HG02884 (cell line): ENCODE data around the gene APC2.
"Not testable (repeated sequence)": the region's sequence is repeated elsewhere in the genome, so short reads cannot be mapped to it uniquely, and the experiment has no call there.

ENCODE experiments used
- ATAC-seq: cut with Tn5 transposase; IDR thresholded peaks from one replicate; pipeline ENCODE4 v1.9.1; 2021; ENCODE audit warnings: mild to moderate bottlenecking, moderate library complexity; ENCODE audit not compliant: unreplicated experiment

Gene APC2

GRCh38 chr19:1412323-1412923 lies 37.5 kb upstream of the APC2 start:
- ATAC-seq, result no peak

GRCh38 chr19:1412995-1413800 lies 36.7 kb upstream of the APC2 start:
- no peak for ATAC-seq

- ATAC-seq, result no peak
Observed at GRCh38 chr19:1416014-1416841, 33.7 kb upstream of the APC2 start.

GRCh38 chr19:1417145-1417544 lies 32.8 kb upstream of the APC2 start:
- ATAC-seq, result no peak

DNA sequence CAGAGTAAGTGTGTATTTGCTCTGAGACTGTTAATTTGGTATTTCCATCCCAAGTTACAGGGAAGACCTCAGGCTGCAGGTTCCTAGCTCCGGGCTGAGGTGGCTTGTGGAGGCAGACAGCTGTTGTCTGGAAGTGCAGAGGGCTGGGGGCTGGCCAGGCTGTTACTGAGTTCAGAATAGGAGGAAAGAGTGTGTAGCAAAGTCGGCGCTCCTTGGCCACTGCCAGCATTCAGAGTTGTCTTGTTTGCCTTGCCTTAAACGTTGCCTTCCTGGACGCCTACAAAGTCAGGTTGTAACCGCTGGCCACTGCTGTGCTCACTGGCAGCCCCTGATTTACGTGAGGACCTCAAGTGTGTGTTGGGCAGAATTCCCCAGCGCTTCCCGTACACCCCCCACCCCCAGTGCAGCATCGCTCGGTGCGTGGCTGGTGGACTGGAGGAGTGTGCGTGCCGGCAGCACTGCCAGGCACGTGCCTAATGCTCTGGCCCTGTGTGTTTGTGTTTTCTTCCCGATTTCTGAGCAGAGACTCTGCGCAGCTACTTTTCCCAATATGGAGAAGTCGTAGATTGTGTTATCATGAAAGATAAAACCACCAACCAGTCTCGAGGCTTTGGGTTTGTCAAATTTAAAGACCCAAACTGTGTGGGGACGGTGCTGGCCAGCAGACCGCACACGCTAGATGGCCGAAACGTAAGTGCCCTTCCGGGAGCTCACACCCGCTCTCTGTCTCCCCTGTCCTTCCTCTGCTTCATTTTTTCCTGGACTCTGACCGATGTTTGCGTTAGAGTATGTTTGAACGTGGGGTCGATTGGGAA lies 32.0 kb upstream of the APC2 start:
- no peak for ATAC-seq

GRCh38 chr19:1418496-1418775 lies 31.5 kb upstream of the APC2 start:
- ATAC-seq, result no peak

- ATAC-seq, result no peak
Observed at GRCh38 chr19:1418951-1419738, 30.8 kb upstream of the APC2 start.

DNA sequence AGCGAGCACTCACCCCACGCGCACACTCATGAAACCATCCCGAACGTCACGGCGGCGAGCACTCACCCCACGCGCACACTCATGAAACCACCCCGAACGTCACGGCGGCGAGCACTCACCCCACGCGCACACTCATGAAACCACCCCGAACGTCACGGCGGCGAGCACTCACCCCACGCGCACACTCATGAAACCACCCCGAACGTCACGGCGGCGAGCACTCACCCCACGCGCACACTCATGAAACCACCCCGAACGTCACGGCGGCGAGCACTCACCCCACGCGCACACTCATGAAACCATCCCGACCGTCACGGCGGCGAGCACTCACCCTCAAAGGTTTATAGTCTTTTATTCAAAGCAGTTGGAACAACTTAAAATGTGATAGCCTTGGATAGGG lies 29.8 kb upstream of the APC2 start:
- not testable (repeated sequence) for ATAC-seq

DNA sequence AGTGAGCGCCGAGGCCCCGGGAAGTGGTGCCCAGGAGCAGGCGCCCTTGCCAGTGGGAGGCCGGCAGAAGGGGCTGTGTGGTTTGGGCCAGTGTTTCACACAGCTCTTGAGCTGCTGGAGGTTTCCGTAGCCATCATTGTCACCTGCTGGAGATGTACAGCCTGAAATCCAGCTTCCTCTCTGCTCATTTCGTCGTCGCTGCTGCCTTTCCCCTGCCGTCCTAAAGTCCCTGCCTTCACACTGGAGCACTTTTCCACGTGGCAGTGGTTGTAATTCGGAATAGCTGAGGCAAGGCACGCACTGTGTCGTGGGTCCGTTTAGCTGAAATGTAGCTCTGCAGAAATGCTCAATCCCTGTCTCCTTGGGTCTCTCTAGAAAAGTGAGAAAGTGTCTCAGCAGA lies 29.3 kb upstream of the APC2 start:
- no peak for ATAC-seq

DNA sequence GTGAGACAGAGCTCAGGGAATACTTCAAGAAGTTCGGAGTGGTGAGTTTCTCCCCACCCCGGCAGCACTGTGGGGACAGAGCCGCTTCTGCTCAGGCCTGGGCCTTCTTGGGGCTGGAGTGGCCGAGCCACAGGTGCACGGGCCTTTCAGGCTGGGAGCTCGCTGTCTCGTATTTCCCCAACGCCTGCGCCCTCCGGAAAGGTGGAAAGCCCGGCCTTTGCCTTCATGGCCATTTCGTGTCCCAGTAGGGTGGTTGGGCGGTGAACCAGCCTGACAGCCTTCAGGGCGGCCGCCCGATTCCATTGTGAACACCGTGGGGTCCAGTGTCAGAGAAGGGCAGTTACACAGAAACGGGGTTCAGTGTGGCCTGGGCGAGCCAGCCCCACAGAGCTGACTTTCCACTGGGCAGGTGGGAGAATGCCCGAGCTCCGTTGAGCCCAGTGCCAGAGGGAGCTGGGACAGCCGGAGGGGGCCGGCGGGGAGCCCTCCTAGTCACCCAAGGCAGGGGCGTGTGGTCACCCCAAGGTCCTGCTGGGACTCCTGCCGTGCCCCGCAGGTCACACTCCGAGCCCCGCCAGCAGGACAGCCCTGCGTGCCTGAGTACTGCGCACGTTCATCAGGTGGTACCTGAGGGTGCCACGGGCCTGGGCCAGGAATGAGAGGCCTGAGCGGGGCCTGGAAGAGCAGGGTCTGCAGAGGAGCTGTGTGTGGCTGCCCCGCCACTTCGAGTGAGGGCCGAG lies 28.5 kb upstream of the APC2 start:
- no peak for ATAC-seq

- no peak for ATAC-seq
Observed at GRCh38 chr19:1421958-1422305, 28.0 kb upstream of the APC2 start.

GRCh38 chr19:1422360-1422759 lies 27.6 kb upstream of the APC2 start:
- no peak for ATAC-seq

- ATAC-seq, result no peak
Observed at GRCh38 chr19:1422943-1423342, 27.0 kb upstream of the APC2 start.

DNA sequence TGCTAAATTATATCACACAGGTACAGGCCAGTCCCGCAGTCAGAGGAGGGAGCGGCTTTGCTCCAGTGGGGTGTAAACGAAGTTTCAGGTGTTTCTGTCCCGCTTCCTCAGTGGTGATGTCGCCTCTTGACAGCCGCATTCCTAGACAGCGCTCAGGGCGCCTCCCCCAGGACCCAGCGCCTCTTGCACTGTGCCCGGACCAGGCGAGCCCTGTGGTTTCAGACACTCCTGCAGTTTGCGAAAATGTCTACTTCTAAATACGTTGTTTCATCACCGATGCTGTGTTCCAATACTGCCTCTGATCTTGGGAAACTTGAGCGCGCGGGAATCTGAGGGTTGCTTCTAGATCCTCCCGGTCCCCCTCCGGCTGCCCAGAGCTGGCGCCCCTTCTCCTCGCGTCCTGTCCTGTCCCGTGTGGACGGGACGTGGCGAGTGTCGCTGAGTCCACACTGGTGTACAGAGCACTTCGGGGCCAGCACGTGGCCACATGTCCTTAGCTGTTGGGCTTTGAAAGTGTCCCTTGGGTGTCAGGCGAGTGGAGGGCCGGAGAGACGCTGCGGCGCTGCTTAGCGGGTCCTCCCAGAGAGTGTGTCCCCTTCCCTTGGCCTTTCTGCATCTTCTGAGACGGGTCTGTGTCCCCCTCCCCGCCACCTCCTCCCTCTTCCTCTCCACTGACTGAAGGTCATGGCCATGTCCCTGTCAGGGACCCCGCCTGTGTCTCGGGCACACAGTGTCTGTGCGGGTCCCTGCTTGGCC lies 26.3 kb upstream of the APC2 start:
- no peak for ATAC-seq

GRCh38 chr19:1424192-1424955 lies 25.5 kb upstream of the APC2 start:
- ATAC-seq, result no peak

- ATAC-seq, result no peak
Observed at GRCh38 chr19:1425102-1425837, 24.7 kb upstream of the APC2 start.

GRCh38 chr19:1425902-1426301 lies 24.0 kb upstream of the APC2 start:
- no peak for ATAC-seq

- no peak for ATAC-seq
Observed at GRCh38 chr19:1426736-1427135, 23.2 kb upstream of the APC2 start.
